ENCODE results near the gene NPLOC4.

DNA sequence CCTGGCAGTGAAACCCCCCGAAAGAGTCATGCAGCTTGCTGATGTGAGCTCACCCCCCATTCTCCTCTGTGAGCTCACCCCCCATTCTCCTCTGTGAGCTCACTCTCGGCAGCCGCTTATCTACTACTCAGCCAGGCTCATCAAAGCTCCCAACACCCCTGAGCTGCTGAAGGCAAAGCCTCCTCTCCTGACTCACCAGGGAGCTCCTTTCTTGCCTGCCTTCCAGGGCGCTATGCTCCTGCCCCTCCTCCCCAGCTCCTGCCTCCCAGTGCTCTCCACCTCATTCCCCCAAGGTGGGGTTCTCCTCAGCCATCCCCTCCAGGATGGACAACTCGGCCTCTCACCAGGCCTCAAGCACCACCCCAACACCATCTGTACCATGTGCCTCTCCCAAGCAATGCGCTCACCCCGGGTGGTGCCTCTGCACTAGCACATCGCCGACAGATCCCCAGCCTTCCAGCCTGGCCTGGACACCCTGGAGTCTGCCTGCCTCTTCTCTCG, 57.0 kb downstream of the NPLOC4 start:
- TF ChIP-seq, protein P1, sequence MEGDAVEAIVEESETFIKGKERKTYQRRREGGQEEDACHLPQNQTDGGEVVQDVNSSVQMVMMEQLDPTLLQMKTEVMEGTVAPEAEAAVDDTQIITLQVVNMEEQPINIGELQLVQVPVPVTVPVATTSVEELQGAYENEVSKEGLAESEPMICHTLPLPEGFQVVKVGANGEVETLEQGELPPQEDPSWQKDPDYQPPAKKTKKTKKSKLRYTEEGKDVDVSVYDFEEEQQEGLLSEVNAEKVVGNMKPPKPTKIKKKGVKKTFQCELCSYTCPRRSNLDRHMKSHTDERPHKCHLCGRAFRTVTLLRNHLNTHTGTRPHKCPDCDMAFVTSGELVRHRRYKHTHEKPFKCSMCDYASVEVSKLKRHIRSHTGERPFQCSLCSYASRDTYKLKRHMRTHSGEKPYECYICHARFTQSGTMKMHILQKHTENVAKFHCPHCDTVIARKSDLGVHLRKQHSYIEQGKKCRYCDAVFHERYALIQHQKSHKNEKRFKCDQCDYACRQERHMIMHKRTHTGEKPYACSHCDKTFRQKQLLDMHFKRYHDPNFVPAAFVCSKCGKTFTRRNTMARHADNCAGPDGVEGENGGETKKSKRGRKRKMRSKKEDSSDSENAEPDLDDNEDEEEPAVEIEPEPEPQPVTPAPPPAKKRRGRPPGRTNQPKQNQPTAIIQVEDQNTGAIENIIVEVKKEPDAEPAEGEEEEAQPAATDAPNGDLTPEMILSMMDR (IDR thresholded peaks at IDR 0.05): no peak
- no peak for TF ChIP-seq POLR2A (IDR thresholded peaks at IDR 0.05)
